ENCODE results near the gene PCDHGB1.
"Not testable (repeated sequence)": the region's sequence is repeated elsewhere in the genome, so short reads cannot be mapped to it uniquely, and the experiment has no call there.

Gene PCDHGB1

GRCh38 chr5:141388661-141389060 is 38.8 kb downstream of the PCDHGB1 start:
- no peak for TF ChIP-seq ZFX (IDR thresholded peaks at IDR 0.05; ENCODE audit: borderline replicate concordance)
- no peak for TF ChIP-seq CTCF (IDR thresholded peaks at IDR 0.05)
- no peak overlapping the region for H3K27ac ChIP-seq

- no peak for TF ChIP-seq CTCF (IDR thresholded peaks at IDR 0.05)
- H3K27ac ChIP-seq, result no peak overlapping the region
Measured at GRCh38 chr5:141389153-141390042, 39.5 kb downstream of the PCDHGB1 start.

DNA sequence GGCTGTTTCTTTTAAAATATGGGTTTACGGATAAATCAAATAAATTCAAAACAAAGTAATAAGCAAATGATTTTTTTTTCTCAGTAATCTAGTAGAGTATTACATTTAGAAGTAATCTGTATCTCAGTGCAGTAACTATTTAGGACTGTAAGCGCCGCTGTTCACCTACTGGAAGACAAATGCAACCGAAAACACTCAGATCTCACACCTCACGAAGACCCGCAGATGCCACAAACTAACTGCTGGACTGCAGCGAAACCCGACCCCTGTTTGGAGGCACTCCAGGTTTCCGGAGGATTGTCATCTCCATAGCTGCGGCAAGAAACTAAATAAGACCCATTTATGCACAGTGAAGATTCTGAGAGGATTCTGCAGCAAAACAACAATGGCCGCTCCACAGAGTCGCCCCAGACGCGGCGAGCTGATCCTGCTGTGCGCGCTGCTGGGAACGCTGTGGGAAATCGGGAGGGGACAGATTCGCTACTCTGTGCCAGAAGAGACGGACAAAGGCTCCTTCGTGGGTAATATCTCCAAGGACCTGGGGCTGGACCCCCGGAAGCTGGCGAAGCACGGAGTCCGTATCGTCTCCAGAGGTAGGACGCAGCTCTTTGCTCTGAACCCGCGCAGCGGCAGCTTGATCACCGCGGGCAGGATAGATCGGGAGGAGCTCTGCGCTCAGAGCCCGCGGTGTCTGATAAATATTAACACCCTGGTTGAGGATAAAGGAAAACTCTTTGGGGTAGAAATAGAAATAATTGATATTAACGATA is 42.7 kb downstream of the PCDHGB1 start, which contains the start of gene PCDHGA8:
Gene PCDHGA8, plus strand, starts transcription at position 205 of the 770 bp plus-strand sequence. Its CDS starts 181 bp downstream, at position 386.
- no peak within 1 kb of the TSS for H3K27ac ChIP-seq
- TF ChIP-seq ZFX (IDR thresholded peaks at IDR 0.05; ENCODE audit: borderline replicate concordance) (no peak), CTCF (IDR thresholded peaks at IDR 0.05) (peak; percentile 32)

GRCh38 chr5:141393267-141393666 is 43.4 kb downstream of the PCDHGB1 start:
- no peak overlapping the region for H3K27ac ChIP-seq
- TF ChIP-seq ZFX (IDR thresholded peaks at IDR 0.05; ENCODE audit: borderline replicate concordance) (no peak), CTCF (IDR thresholded peaks at IDR 0.05) (no peak)

- H3K27ac ChIP-seq, result not testable (repeated sequence)
Measured at GRCh38 chr5:141394401-141395187, 44.7 kb downstream of the PCDHGB1 start.

GRCh38 chr5:141397756-141398551 is 48.1 kb downstream of the PCDHGB1 start, which contains the start of gene PCDHGB5:
Gene PCDHGB5, plus strand, starts transcription at chr5:141397947. Its CDS starts 181 bp downstream, at chr5:141398128.
- H3K27ac ChIP-seq, result not testable (repeated sequence)

GRCh38 chr5:141398608-141399007 is 48.7 kb downstream of the PCDHGB1 start:
- H3K27ac ChIP-seq, result no peak overlapping the region
- TF ChIP-seq ZFX (IDR thresholded peaks at IDR 0.05; ENCODE audit: borderline replicate concordance), result no peak
